ENCODE data around the gene RNF123.

- TF ChIP-seq, protein P1, sequence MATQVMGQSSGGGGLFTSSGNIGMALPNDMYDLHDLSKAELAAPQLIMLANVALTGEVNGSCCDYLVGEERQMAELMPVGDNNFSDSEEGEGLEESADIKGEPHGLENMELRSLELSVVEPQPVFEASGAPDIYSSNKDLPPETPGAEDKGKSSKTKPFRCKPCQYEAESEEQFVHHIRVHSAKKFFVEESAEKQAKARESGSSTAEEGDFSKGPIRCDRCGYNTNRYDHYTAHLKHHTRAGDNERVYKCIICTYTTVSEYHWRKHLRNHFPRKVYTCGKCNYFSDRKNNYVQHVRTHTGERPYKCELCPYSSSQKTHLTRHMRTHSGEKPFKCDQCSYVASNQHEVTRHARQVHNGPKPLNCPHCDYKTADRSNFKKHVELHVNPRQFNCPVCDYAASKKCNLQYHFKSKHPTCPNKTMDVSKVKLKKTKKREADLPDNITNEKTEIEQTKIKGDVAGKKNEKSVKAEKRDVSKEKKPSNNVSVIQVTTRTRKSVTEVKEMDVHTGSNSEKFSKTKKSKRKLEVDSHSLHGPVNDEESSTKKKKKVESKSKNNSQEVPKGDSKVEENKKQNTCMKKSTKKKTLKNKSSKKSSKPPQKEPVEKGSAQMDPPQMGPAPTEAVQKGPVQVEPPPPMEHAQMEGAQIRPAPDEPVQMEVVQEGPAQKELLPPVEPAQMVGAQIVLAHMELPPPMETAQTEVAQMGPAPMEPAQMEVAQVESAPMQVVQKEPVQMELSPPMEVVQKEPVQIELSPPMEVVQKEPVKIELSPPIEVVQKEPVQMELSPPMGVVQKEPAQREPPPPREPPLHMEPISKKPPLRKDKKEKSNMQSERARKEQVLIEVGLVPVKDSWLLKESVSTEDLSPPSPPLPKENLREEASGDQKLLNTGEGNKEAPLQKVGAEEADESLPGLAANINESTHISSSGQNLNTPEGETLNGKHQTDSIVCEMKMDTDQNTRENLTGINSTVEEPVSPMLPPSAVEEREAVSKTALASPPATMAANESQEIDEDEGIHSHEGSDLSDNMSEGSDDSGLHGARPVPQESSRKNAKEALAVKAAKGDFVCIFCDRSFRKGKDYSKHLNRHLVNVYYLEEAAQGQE (IDR thresholded peaks at IDR 0.05; ENCODE audit: low read depth) = no peak
- no peak for TF ChIP-seq EP300 (IDR thresholded peaks at IDR 0.05; ENCODE audit: borderline replicate concordance)
- no peak for TF ChIP-seq MAX (IDR thresholded peaks at IDR 0.05)
- TF ChIP-seq ZBTB7A (IDR thresholded peaks at IDR 0.05; ENCODE audit: low read depth) = no peak
- no peak for TF ChIP-seq USF1 (IDR thresholded peaks at IDR 0.05)
- no peak for TF ChIP-seq RAD21 (IDR thresholded peaks at IDR 0.05; ENCODE audit: low read depth)
Measured at GRCh38 chr3:49700453-49701128, 11.2 kb downstream of the RNF123 start.

All from Ishikawa (cell line).